Stimulated activated naive CD8-positive, alpha-beta T cell treated with anti-CD3 and anti-CD28 coated beads, Interleukin-15, Interleukin-2, amounts not matched to agents 100 U/mL and 50 U/mL, for 24 hours (primary cell): Measurements from ENCODE around the gene DLGAP4.
A peak's percentile ranks its signal among the peaks of the same experiment; 100 is the strongest.

Source experiments
- ATAC-seq: fragments of 150-1000 bp; cut with Tn5 transposase; one replicate; pipeline ENCODE4 v1.10.0; 2021
- DNase-seq: peaks from one replicate; pipeline ENCODE4 v3.0.0; 2021

The DLGAP4 gene

GRCh38 chr20:36478137-36478905, 172.2 kb downstream of the DLGAP4 start:
- ATAC-seq (no peak), DNase-seq (no peak)

GRCh38 chr20:36479938-36480337, 173.8 kb downstream of the DLGAP4 start:
- ATAC-seq (no peak), DNase-seq (no peak)

GRCh38 chr20:36480456-36481048, 174.4 kb downstream of the DLGAP4 start:
- DNase-seq (no peak), ATAC-seq (no peak)

DNA sequence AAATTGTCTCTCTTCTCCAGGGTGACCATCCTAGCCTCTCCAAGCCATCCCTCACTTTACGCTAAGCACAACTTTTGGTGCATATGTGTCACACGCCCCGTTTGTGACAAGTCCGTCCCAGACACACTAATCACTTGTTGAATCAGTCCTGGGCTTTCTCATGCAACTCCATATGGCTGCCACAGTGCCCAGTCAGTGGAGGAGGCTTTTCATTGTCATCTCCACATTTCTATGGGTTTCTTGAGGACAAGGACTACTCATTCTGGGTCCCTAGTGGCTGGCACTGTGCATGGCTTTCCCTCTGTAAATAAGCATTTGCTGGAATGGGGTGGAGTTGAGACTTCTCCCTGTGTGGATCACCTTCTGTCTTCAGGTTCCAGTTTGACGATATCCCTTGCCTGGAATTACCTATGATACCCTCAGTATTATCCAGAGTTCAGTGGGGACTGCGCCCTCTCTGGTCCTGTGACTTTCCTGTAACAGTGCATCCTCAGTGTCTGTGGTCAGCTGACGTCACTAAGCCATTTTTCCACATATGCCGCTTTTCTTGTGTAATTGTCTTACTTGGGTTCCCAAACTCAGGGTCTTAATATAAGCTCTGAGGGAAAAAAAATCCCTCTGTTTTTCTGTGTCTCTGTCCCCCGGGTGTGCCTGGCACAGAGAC, 175.4 kb downstream of the DLGAP4 start:
- ATAC-seq (no peak), DNase-seq (no peak)

DNA sequence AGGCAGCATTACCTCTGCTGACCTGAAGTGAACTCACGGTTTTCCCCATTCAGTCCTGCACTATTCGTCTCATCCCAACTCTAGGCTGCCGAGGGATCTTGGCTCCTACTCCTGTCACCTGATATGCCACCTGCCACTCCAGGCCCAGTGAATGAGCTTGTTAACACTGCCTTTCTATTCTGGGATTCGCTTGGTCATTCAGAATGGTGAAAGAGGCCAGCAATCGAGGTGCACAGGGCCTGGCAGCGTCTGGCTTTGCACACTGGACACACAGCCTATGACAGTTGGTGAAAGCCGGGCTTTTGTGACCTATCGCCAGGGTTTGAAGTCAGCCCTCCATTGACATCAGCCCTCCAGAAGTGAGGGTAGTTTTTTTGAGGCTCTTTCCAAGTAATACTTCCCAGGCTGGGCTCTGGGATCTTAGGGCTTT, 175.9 kb downstream of the DLGAP4 start:
- DNase-seq = no peak
- no peak for ATAC-seq

DNA sequence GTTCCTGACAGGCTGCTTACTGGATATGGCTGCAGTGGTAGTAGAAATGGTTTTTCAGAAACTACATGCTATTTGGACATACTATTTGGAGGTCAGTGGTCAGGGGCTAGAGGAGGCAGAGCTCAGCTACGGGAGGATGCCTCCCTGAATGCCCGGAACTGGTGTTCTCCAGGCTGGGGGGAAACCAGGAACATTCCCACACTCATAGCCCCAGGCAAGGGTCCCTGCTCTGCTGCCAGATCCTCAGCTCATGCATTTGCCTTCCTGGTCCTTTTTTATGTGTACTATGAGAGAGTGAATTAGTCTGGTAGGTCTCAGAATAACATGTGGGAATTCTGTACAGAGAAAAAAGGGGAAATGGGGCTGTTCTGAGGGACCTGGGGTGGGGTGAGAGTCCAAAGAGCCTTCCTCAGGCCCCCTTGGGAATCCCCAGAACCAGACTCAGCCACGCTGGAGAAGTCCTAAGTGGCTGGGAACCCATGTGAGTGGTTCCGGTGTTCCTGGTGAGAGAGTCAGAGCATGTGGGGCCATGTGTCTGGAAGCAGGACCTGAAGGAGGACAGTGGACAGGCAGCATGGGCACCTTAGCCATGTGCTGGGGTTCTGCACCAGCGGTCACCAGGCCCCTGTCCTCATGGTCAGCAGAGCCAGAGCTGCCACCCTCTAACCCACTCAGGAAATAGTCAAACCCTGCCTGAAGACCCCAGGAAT, 177.2 kb downstream of the DLGAP4 start:
- no peak for ATAC-seq
- no peak for DNase-seq

DNA sequence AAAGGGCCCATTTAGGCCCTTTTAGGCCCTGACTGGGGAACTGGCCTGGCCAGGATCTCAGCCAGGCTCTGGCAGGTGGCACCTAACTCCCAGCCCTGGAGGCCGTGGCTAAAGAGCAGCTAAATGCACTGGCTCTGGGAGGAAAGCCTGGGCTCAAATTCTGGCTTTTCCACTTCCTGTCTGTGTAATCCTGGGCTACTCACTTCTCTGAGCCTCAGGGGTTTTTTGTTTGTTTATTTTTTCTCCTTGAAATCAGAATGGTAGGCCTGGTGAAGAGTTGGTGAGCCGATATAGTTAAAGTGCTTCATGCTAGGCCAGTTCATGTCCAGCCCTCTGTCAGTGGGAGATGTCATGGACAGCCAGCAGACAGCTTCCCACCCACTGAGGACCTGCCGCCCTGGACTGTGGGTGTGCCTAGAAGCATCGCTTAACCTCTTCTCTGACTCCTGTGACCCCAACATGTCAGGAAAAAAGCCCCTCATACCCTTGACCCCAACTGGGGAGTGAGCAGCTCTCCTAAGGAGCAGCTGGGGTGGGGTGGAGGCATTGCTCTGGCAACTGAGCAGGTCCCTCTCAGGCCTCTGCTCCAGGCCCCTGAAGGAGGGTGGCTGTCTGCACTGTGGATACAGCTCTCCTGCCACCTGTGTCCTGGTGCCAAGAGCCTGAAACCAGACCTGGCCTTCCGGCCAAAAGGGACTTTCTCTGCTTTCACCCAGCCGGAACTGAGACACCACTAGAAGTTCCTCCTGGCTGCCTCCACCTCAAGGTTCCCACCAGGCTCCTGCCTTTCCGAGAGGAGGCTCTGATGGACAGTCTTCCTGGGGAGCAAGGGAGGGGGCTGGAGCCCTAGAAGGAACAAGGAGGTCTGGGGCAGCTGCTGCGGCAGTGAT, 178.0 kb downstream of the DLGAP4 start:
- DNase-seq (no peak), ATAC-seq (no peak)

- ATAC-seq (no peak), DNase-seq (no peak)
Measured at GRCh38 chr20:36485286-36485685, 179.1 kb downstream of the DLGAP4 start.

- ATAC-seq (no peak), DNase-seq (no peak)
Measured at GRCh38 chr20:36487069-36487468, 180.9 kb downstream of the DLGAP4 start.

- DNase-seq = no peak
- ATAC-seq = no peak
Measured at GRCh38 chr20:36490191-36490590, 184.1 kb downstream of the DLGAP4 start.

DNA sequence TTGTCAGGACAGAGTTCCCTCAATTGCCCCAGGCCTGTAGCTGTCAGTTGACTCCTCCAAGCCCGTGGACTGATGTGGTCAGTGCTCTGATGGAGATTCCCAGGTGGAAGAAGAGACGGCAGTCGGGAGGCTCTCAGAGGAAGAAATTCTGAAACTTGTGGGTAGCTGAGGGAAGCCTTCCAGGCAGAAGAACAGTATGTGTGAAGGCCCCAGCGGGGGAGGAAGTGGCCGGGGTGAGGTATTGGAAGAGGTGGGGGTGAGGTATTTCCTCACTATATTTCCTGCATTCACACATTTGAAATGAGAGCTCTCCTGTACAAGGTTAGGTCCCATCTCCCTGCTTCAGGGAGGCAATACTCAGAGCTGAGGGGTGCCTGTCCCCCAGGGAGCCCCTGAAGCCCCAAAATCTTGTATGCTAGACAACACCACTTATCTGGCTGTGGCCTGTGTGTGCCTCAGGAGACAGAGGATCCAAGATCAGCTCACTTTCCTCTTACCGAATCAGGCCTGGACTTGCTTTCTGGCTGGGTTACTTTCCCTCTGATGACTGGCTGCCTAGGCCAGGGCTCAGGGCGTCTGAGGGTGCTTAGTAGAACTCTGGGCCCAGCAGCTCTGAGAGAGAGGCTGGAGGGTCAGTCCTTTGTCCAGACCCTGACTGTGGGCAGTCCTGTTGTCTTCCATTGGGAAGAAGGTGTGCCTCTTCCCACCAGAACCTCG, 185.9 kb downstream of the DLGAP4 start:
- DNase-seq = peak; percentile 64

GRCh38 chr20:36493051-36493800, 187.1 kb downstream of the DLGAP4 start:
- DNase-seq = peak; percentile 23
- no peak for ATAC-seq

More for the DNA sequence above, 185.9 kb downstream of the DLGAP4 start:
- peak; percentile 86 for ATAC-seq

DNA sequence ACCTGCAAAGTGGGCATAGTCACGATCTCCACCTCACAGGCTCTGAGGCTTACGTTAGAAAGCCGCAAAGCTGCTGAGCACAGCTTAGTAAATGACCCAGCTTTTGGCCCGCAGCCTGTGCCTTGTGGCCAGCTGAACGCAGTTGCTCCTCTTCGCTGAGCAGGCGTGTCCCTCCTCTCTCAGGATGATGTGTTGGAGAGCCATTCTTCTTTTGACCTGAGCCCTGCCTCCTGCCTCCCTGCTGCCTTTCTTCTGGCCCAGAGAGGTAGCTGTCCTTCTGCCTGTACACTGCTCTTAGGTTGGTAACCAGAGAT, 187.6 kb downstream of the DLGAP4 start:
- DNase-seq = no peak
- ATAC-seq = no peak

DNA sequence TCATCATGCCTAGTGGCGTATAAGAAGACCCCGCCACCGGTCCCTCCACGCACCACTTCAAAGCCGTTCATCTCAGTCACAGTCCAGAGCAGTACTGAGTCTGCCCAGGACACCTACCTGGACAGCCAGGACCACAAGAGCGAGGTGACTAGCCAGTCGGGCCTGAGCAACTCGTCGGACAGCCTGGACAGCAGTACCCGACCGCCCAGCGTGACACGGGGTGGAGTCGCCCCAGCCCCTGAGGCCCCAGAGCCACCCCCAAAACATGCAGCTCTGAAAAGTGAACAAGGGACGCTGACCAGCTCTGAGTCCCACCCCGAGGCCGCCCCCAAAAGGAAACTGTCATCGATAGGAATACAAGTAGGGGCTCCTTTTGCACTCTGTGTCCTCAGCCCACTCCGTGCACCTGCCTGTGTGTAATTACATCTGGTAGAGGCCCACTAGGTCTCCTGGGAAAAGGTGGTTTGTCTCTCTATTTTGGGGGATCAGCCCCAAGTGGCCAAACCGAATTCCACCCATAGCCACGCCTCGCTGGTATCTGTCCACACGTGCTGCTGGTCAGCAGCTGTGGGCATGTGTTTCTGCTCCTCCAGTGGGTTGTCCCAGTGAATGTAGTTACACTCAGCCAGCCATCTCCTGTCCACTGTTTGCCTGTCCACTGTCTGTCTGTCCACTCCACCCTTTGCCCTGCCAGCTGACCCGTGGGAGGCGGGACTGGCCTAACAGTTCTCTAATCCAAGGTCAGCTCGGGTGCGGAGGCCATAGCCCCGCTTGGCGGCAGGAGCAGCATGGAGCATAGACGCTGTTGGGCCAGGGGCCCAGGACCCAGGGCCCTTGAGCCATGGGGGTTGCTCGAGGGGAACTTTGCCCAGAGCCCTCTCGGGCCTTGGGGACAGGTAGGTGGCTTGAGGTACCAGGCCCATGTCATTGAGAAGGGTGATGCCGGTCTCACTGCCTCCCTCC, 190.8 kb downstream of the DLGAP4 start:
- ATAC-seq = no peak

GRCh38 chr20:36497856-36498255, 191.7 kb downstream of the DLGAP4 start:
- DNase-seq (no peak), ATAC-seq (no peak)

More for the DNA sequence above, 190.8 kb downstream of the DLGAP4 start:
- no peak for DNase-seq

- no peak for DNase-seq
Measured at GRCh38 chr20:36498386-36499179, 192.4 kb downstream of the DLGAP4 start.

GRCh38 chr20:36499211-36499610, 193.1 kb downstream of the DLGAP4 start:
- ATAC-seq (no peak), DNase-seq (no peak)

More at GRCh38 chr20:36498386-36499179, 192.4 kb downstream of the DLGAP4 start:
- no peak for ATAC-seq
